Measurements from ENCODE around the gene TAS1R2. TPM values are rescaled to one million over a fixed set of nuclear protein-coding genes. Genes with fewer than 3 reads are reported as not detected.

TAS1R2 gene
- total and polyA plus RNA-seq, 9 of the 15 experiments (the other 6 are each of a cell fraction or from before 2014, with no cell fraction given): not detected

GRCh38 chr1:18901952-18902522 lies 42.6 kb upstream of the TAS1R2 start (continued):
- TF ChIP-seq, protein P1, sequence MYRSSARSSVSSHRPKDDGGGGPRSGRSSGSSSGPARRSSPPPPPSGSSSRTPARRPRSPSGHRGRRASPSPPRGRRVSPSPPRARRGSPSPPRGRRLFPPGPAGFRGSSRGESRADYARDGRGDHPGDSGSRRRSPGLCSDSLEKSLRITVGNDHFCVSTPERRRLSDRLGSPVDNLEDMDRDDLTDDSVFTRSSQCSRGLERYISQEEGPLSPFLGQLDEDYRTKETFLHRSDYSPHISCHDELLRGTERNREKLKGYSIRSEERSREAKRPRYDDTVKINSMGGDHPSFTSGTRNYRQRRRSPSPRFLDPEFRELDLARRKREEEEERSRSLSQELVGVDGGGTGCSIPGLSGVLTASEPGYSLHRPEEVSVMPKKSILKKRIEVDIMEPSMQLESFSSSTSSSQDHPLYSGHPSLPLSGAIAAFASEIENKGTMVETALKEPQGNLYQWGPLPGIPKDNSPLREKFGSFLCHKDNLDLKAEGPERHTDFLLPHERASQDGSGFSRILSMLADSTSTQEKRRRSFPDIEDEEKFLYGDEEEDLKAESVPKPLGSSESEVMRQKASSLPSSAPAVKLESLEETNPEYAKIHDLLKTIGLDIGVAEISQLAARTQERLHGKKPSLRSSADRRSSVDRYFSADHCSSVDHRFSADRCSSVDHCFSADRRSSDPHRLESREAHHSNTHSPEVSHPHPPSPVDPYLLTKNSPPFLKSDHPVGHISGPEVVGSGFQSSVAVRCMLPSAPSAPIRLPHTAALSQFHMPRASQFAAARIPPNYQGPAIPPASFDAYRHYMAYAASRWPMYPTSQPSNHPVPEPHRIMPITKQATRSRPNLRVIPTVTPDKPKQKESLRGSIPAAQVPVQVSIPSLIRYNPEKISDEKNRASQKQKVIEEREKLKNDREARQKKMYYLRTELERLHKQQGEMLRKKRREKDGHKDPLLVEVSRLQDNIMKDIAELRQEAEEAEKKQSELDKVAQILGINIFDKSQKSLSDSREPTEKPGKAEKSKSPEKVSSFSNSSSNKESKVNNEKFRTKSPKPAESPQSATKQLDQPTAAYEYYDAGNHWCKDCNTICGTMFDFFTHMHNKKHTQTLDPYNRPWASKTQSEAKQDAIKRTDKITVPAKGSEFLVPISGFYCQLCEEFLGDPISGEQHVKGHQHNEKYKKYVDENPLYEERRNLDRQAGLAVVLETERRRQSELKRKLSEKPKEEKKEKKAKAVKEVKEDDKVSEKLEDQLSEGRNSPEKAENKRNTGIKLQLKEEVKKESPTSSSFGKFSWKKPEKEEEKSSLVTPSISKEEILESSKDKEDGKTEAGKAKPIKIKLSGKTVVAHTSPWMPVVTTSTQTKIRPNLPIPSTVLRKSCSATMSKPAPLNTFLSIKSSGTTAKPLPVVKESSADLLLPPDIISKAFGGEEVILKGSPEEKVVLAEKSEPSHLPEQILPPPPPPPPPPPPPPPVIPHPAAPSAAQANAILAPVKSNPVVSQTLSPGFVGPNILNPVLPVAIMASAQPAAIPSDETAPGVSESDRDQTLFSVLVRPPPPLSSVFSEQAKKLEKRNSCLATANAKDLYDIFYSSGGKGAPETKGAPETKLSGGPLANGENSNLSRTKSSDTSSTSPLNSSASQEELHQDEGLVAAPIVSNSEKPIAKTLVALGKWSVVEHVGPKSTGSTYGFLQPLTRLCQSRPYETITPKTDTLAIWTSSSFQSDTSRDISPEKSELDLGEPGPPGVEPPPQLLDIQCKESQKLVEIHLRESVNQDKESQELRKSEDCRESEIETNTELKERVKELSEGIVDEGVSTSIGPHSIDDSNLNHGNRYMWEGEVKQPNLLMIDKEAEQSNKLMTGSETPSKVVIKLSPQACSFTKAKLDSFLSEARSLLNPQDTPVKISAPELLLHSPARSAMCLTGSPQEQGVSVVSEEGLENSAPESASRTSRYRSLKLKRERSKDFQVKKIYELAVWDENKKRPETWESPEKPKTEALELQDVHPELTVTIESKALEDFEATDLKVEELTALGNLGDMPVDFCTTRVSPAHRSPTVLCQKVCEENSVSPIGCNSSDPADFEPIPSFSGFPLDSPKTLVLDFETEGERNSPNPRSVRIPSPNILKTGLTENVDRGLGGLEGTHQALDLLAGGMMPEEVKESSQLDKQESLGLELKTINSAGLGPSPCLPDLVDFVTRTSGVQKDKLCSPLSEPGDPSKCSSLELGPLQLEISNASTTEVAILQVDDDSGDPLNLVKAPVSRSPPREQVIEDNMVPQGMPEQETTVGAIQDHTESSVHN (IDR thresholded peaks at IDR 0.05; ENCODE audit: borderline replicate concordance in 1 of 2, low read depth in 1 of 2): no peak
